Ectodermal cell (in vitro differentiated cells): Measurements from ENCODE around the gene MSI2.
A peak's percentile ranks its signal among the peaks of the same experiment; 100 is the strongest.

Source experiments
- H3K27ac ChIP-seq: 2 replicates; pipeline ENCODE4 v1.7.0; 2013; ENCODE audit warnings: mild to moderate bottlenecking, low read depth, low read length; ENCODE audit not compliant: insufficient read depth, poor library complexity, severe bottlenecking
- H3K27me3 ChIP-seq: 2 replicates; pipeline ENCODE4 v1.7.0; 2013; ENCODE audit warnings: mild to moderate bottlenecking, low read length; ENCODE audit not compliant: insufficient read depth, control insufficient read depth, poor library complexity, severe bottlenecking
- H3K36me3 ChIP-seq: one replicate; pipeline ENCODE4 v1.7.0; 2013; ENCODE audit warnings: low read length; ENCODE audit not compliant: control insufficient read depth, insufficient read depth
- H3K4me1 ChIP-seq: one replicate; pipeline ENCODE4 v1.7.0; 2013; ENCODE audit warnings: low read length; ENCODE audit not compliant: control insufficient read depth, insufficient read depth
- H3K4me3 ChIP-seq: 2 replicates; pipeline ENCODE4 v1.7.0; 2013; ENCODE audit warnings: low read depth, low read length, control low read depth; ENCODE audit not compliant: insufficient read depth
- H3K9me3 ChIP-seq: 2 replicates; pipeline ENCODE4 v1.7.0; 2013; ENCODE audit warnings: mild to moderate bottlenecking, low read length, moderate library complexity; ENCODE audit not compliant: control insufficient read depth
- WGBS, 2 experiments: methylation state at CpG; one replicate each; pipeline ENCODE4 v1.1.7; 2013; ENCODE audit warnings: missing lambda C conversion rate in 2 of 2; 5-methylcytosine and 5-hydroxymethylcytosine counted together

Gene MSI2

GRCh38 chr17:57463103-57463885, 207.0 kb downstream of the MSI2 start:
- H3K27ac ChIP-seq = no peak overlapping the region
- peaks cover 46% of the 10 kb centered on the region for H3K4me1 ChIP-seq
- no peak overlapping the region for H3K4me3 ChIP-seq
- H3K27me3 ChIP-seq = no peaks in the 10 kb centered on the region
- no peaks in the 10 kb centered on the region for H3K36me3 ChIP-seq
- no peaks in the 10 kb centered on the region for H3K9me3 ChIP-seq
- 78 to 83% methylated on average over 9 of the region's 9 CpGs for WGBS, 2 experiments

- H3K27ac ChIP-seq = no peak overlapping the region
- no peaks in the 10 kb centered on the region for H3K27me3 ChIP-seq
- peaks cover 37% of the 10 kb centered on the region for H3K4me1 ChIP-seq
- H3K9me3 ChIP-seq = no peaks in the 10 kb centered on the region
- 92 to 96% methylated on average over 11 of the region's 11 CpGs for WGBS, 2 experiments
- H3K36me3 ChIP-seq = no peaks in the 10 kb centered on the region
- H3K4me3 ChIP-seq = no peak overlapping the region
Observed at GRCh38 chr17:57464191-57464864, 208.0 kb downstream of the MSI2 start.

GRCh38 chr17:57465610-57466009, 209.3 kb downstream of the MSI2 start:
- H3K27ac ChIP-seq = peak overlapping the region; percentile 56
- no peaks in the 10 kb centered on the region for H3K36me3 ChIP-seq
- no peaks in the 10 kb centered on the region for H3K27me3 ChIP-seq
- H3K4me3 ChIP-seq = no peak overlapping the region
- H3K9me3 ChIP-seq = no peaks in the 10 kb centered on the region
- 70 to 80% methylated on average over 5 of the region's 5 CpGs for WGBS, 2 experiments
- H3K4me1 ChIP-seq = peaks cover 39% of the 10 kb centered on the region

- H3K36me3 ChIP-seq = no peaks in the 10 kb centered on the region
- no peaks in the 10 kb centered on the region for H3K9me3 ChIP-seq
- H3K27ac ChIP-seq = peak overlapping the region; percentile 56
- peaks cover 43% of the 10 kb centered on the region for H3K4me1 ChIP-seq
- H3K4me3 ChIP-seq = no peak overlapping the region
- H3K27me3 ChIP-seq = no peaks in the 10 kb centered on the region
- 4 to 6% methylated on average over 10 of the region's 10 CpGs for WGBS, 2 experiments
Observed at GRCh38 chr17:57466017-57466471, 209.7 kb downstream of the MSI2 start.

GRCh38 chr17:57466521-57466920, 210.2 kb downstream of the MSI2 start:
- H3K9me3 ChIP-seq = no peaks in the 10 kb centered on the region
- no peak overlapping the region for H3K4me3 ChIP-seq
- H3K4me1 ChIP-seq = peaks cover 48% of the 10 kb centered on the region
- WGBS, 2 experiments = 84 to 95% methylated on average over 1 of the region's 1 CpG
- no peaks in the 10 kb centered on the region for H3K27me3 ChIP-seq
- H3K27ac ChIP-seq = peak overlapping the region; percentile 56
- no peaks in the 10 kb centered on the region for H3K36me3 ChIP-seq

GRCh38 chr17:57467226-57467625, 210.9 kb downstream of the MSI2 start:
- H3K4me1 ChIP-seq = peaks cover 55% of the 10 kb centered on the region

GRCh38 chr17:57467801-57468200, 211.5 kb downstream of the MSI2 start:
- Histone ChIP-seq H3K27me3 (no peaks in the 10 kb centered on the region), H3K9me3 (no peaks in the 10 kb centered on the region), H3K36me3 (no peaks in the 10 kb centered on the region), H3K4me1 (peaks cover 57% of the 10 kb centered on the region), H3K4me3 (no peak overlapping the region), H3K27ac (no peak overlapping the region)
- WGBS, 2 experiments = 92 to 94% methylated on average over 5 of the region's 5 CpGs

More at GRCh38 chr17:57467226-57467625, 210.9 kb downstream of the MSI2 start:
- no peaks in the 10 kb centered on the region for H3K27me3 ChIP-seq
- H3K9me3 ChIP-seq = no peaks in the 10 kb centered on the region
- no peak overlapping the region for H3K27ac ChIP-seq
- no peaks in the 10 kb centered on the region for H3K36me3 ChIP-seq
- no peak overlapping the region for H3K4me3 ChIP-seq
- WGBS, 2 experiments = 93 to 94% methylated on average over 4 of the region's 4 CpGs

- H3K4me1 ChIP-seq = peaks cover 61% of the 10 kb centered on the region
- WGBS, 2 experiments = 88 to 89% methylated on average over 9 of the region's 9 CpGs
- H3K9me3 ChIP-seq = no peaks in the 10 kb centered on the region
- no peak overlapping the region for H3K4me3 ChIP-seq
- no peaks in the 10 kb centered on the region for H3K36me3 ChIP-seq
- peak overlapping the region; percentile 41 for H3K27ac ChIP-seq
- H3K27me3 ChIP-seq = no peaks in the 10 kb centered on the region
Observed at GRCh38 chr17:57468932-57469775, 212.8 kb downstream of the MSI2 start.

- no peaks in the 10 kb centered on the region for H3K27me3 ChIP-seq
Observed at GRCh38 chr17:57470906-57471305, 214.6 kb downstream of the MSI2 start.

More at GRCh38 chr17:57470906-57471305, 214.6 kb downstream of the MSI2 start:
- Histone ChIP-seq H3K36me3 (no peaks in the 10 kb centered on the region), H3K4me3 (no peak overlapping the region), H3K4me1 (peaks cover 56% of the 10 kb centered on the region), H3K9me3 (no peaks in the 10 kb centered on the region), H3K27ac (no peak overlapping the region)
- 89 to 95% methylated on average over 3 of the region's 3 CpGs for WGBS, 2 experiments
